AG09319 (cell line): ENCODE measurements around the gene ADAMTSL3.

Experiments used
- DNase-seq: peaks from one replicate; pipeline ENCODE4 v3.0.0-alpha.2; 2010; ENCODE audit warnings: low read depth; ENCODE audit errors: extremely low read depth
- CTCF ChIP-seq: IDR thresholded peaks from 2 replicates; pipeline ENCODE4 v1.5.1; 2011; ENCODE audit warnings: low read depth, mild to moderate bottlenecking, inconsistent platforms, low read length, moderate library complexity

The ADAMTSL3 gene

GRCh38 chr15:83943849-83944404 lies 290.0 kb downstream of the ADAMTSL3 start:
- DNase-seq, result no peak
- no peak for TF ChIP-seq CTCF

GRCh38 chr15:83947156-83947555 lies 293.2 kb downstream of the ADAMTSL3 start:
- no peak for DNase-seq
- TF ChIP-seq CTCF, result no peak

- no peak for DNase-seq
- no peak for TF ChIP-seq CTCF
Measured at GRCh38 chr15:83954506-83954905, 300.6 kb downstream of the ADAMTSL3 start.

GRCh38 chr15:83955806-83956265 lies 301.9 kb downstream of the ADAMTSL3 start:
- DNase-seq, result no peak
- no peak for TF ChIP-seq CTCF

GRCh38 chr15:83956887-83957286 lies 303.0 kb downstream of the ADAMTSL3 start:
- DNase-seq, result no peak
- TF ChIP-seq CTCF, result no peak

- DNase-seq, result no peak
- TF ChIP-seq CTCF, result no peak
Measured at GRCh38 chr15:83959477-83959876, 305.6 kb downstream of the ADAMTSL3 start.

- DNase-seq, result no peak
- TF ChIP-seq CTCF, result no peak
Measured at GRCh38 chr15:83960192-83960829, 306.4 kb downstream of the ADAMTSL3 start.
